HepG2 (cell line): Measurements from ENCODE around the gene CHEK1.

Experiments used
- CREB1 ChIP-seq, 2 experiments: fragments of 450-650 bp in 1 of 2; IDR thresholded peaks; 2 replicates each; pipeline ENCODE4 v1.6.1; 2016 to 2017; ENCODE audit warnings: control low read depth in 1 of 2, mild to moderate bottlenecking in 1 of 2, missing compliant biosample characterization in 1 of 2, missing genetic modification characterization in 1 of 2
- MAX ChIP-seq: IDR thresholded peaks from 2 replicates; pipeline ENCODE4 v1.6.1; 2012; ENCODE audit warnings: inconsistent platforms
- POLR2A ChIP-seq, 2 experiments: IDR thresholded peaks; 2 replicates each; pipeline ENCODE4 v1.6.1; 2011; ENCODE audit warnings: low read depth in 2 of 2, low read length in 2 of 2, mild to moderate bottlenecking in 1 of 2, moderate library complexity in 1 of 2; ENCODE audit not compliant: insufficient read depth in 1 of 2
- ZBTB21 ChIP-seq: sonication (generic); formaldehyde crosslinking; IDR thresholded peaks from 2 replicates; pipeline ENCODE4 v1.4.0; 2020; ENCODE audit warnings: missing genetic modification reagents
- ZNF687 ChIP-seq: sonication (generic); formaldehyde crosslinking; IDR thresholded peaks from 2 replicates; pipeline ENCODE4 v1.5.1; 2020; ENCODE audit warnings: mild to moderate bottlenecking, missing genetic modification reagents, moderate library complexity

GRCh38 chr11:125600663-125601062, 24.3 kb upstream of the CHEK1 start:
- TF ChIP-seq POLR2A (IDR thresholded peaks at IDR 0.05; ENCODE audit: insufficient read depth in 1 of 2, low read depth in 2 of 2, low read length in 2 of 2) (no peak), ZBTB21 (CRISPR knock-in tag) (no peak), CREB1 (IDR thresholded peaks at IDR 0.05) (no peak), CREB1 (CRISPR knock-in tag; IDR thresholded peaks at IDR 0.05) (no peak), ZNF687 (CRISPR knock-in tag) (no peak), MAX (no peak)
